Activated T-helper 2 cell treated with anti-CD3 and anti-CD28 coated beads, Interferon-gamma antibody, Interleukin-2, Interleukin-4, amounts not matched to agents 10 μg/mL and 5 μg/mL and 100 μg/mL, durations not matched to agents 14 hours and 24 hours and 36 hours (primary cell): ENCODE results near the gene ENO2. TPM values are rescaled to one million over a fixed set of nuclear protein-coding genes. Genes with fewer than 3 reads are reported as not detected.

Experiments
- DNase-seq: peaks from one replicate; pipeline ENCODE4 v3.0.0; 2021; ENCODE audit warnings: low spot score
- H3K27ac Mint-ChIP-seq: one replicate; pipeline ENCODE4 v1.8.0; 2021; ENCODE audit warnings: mixed read lengths
- H3K27me3 Mint-ChIP-seq: one replicate; pipeline ENCODE4 v1.8.0; 2021; ENCODE audit warnings: low read depth, mixed read lengths
- H3K36me3 Mint-ChIP-seq: one replicate; pipeline ENCODE4 v1.8.0; 2021; ENCODE audit warnings: low read depth, mixed read lengths
- H3K4me1 Mint-ChIP-seq: one replicate; pipeline ENCODE4 v1.8.0; 2021; ENCODE audit warnings: low read depth, mixed read lengths
- H3K4me3 Mint-ChIP-seq: one replicate; pipeline ENCODE4 v1.8.0; 2021; ENCODE audit warnings: low read depth, mild to moderate bottlenecking, moderate library complexity, mixed read lengths
- H3K9me3 Mint-ChIP-seq: one replicate; pipeline ENCODE4 v1.8.0; 2021; ENCODE audit warnings: mixed read lengths
- intact Hi-C: fragments of 100-400 bp; cut with micrococcal nuclease; formaldehyde crosslinking; loops from one replicate; pipeline ENCODE4 v1.15.1; 2023
- total RNA-seq: library from RNA; stranded (reverse); gene quantifications from 2 replicates; pipeline ENCODE4 v1.2.3, GENCODE V29; 2022

ENO2 gene
- total RNA-seq, 1 donor from 2014 or later: 235 TPM

DNA sequence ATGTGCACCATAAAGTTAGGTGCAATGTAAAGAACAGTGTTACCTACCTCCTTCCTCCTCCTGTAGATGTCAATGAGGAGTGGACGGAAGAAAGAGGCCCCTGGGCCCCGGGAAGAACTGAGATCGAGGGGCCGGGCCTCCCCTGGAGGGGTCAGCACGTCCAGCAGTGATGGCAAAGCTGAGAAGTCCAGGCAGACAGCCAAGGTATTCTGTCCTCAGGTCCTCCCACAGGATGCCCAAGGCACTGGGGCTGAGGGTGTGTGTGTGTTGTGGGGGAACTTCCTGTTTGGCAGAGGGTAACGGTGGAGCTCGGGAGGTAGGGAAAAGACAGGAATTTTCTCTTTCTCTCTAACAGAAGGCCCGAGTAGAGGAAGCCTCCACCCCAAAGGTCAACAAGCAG, 19.7 kb downstream of the ENO2 start:
- H3K4me1 Mint-ChIP-seq: peaks cover 63% of the 10 kb centered on the region
- intact Hi-C loops: no loop called here
- H3K9me3 Mint-ChIP-seq: no peaks in the 10 kb centered on the region
- H3K27ac Mint-ChIP-seq: peak overlapping the region; percentile 95
- peak overlapping the region; percentile 6 for H3K4me3 Mint-ChIP-seq
- H3K27me3 Mint-ChIP-seq: no peaks in the 10 kb centered on the region
- DNase-seq: no peak
- H3K36me3 Mint-ChIP-seq: peaks cover 48% of the 10 kb centered on the region

DNA sequence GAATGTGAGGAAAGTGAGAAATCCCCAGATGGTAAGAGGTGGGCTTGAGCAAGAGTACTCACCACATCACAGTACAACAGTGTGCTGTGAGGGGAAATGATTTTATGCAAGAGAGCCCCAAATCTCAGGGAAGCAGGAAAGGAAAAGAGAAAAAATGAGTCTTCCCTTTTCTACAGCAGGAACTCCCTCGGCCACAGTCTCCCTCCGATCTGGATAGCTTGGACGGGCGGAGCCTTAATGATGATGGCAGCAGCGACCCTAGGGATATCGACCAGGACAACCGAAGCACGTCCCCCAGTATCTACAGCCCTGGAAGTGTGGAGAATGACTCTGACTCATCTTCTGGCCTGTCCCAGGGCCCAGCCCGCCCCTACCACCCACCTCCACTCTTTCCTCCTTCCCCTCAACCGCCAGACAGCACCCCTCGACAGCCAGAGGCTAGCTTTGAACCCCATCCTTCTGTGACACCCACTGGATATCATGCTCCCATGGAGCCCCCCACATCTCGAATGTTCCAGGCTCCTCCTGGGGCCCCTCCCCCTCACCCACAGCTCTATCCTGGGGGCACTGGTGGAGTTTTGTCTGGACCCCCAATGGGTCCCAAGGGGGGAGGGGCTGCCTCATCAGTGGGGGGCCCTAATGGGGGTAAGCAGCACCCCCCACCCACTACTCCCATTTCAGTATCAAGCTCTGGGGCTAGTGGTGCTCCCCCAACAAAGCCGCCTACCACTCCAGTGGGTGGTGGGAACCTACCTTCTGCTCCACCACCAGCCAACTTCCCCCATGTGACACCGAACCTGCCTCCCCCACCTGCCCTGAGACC, 21.2 kb downstream of the ENO2 start:
- Mint-ChIP-seq H3K4me1 (peaks cover 53% of the 10 kb centered on the region), H3K9me3 (no peaks in the 10 kb centered on the region), H3K36me3 (peaks cover 59% of the 10 kb centered on the region), H3K27ac (peak overlapping the region; percentile 95), H3K4me3 (peak overlapping the region; percentile 80), H3K27me3 (no peaks in the 10 kb centered on the region)
- intact Hi-C loops: no loop called here
- DNase-seq: no peak

DNA sequence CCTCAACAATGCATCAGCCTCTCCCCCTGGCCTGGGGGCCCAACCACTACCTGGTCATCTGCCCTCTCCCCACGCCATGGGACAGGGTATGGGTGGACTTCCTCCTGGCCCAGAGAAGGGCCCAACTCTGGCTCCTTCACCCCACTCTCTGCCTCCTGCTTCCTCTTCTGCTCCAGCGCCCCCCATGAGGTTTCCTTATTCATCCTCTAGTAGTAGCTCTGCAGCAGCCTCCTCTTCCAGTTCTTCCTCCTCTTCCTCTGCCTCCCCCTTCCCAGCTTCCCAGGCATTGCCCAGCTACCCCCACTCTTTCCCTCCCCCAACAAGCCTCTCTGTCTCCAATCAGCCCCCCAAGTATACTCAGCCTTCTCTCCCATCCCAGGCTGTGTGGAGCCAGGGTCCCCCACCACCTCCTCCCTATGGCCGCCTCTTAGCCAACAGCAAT, 21.8 kb downstream of the ENO2 start:
- H3K27me3 Mint-ChIP-seq: no peaks in the 10 kb centered on the region
- H3K27ac Mint-ChIP-seq: peak overlapping the region; percentile 95
- DNase-seq: no peak
- peaks cover 48% of the 10 kb centered on the region for H3K4me1 Mint-ChIP-seq
- peaks cover 58% of the 10 kb centered on the region for H3K36me3 Mint-ChIP-seq
- peak overlapping the region; percentile 80 for H3K4me3 Mint-ChIP-seq
- intact Hi-C loops: no loop called here
- no peaks in the 10 kb centered on the region for H3K9me3 Mint-ChIP-seq

DNA sequence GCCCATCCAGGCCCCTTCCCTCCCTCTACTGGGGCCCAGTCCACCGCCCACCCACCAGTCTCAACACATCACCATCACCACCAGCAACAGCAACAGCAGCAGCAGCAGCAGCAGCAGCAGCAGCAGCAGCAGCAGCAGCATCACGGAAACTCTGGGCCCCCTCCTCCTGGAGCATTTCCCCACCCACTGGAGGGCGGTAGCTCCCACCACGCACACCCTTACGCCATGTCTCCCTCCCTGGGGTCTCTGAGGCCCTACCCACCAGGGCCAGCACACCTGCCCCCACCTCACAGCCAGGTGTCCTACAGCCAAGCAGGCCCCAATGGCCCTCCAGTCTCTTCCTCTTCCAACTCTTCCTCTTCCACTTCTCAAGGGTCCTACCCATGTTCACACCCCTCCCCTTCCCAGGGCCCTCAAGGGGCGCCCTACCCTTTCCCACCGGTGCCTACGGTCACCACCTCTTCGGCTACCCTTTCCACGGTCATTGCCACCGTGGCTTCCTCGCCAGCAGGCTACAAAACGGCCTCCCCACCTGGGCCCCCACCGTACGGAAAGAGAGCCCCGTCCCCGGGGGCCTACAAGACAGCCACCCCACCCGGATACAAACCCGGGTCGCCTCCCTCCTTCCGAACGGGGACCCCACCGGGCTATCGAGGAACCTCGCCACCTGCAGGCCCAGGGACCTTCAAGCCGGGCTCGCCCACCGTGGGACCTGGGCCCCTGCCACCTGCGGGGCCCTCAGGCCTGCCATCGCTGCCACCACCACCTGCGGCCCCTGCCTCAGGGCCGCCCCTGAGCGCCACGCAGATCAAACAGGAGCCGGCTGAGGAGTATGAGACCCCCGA, 22.5 kb downstream of the ENO2 start:
- H3K9me3 Mint-ChIP-seq: no peaks in the 10 kb centered on the region
- H3K36me3 Mint-ChIP-seq: peaks cover 60% of the 10 kb centered on the region
- H3K27ac Mint-ChIP-seq: peak overlapping the region; percentile 95
- peak overlapping the region; percentile 80 for H3K4me3 Mint-ChIP-seq
- DNase-seq: peak; percentile 65
- H3K27me3 Mint-ChIP-seq: no peaks in the 10 kb centered on the region
- peaks cover 48% of the 10 kb centered on the region for H3K4me1 Mint-ChIP-seq
- intact Hi-C loops: no loop called here

DNA sequence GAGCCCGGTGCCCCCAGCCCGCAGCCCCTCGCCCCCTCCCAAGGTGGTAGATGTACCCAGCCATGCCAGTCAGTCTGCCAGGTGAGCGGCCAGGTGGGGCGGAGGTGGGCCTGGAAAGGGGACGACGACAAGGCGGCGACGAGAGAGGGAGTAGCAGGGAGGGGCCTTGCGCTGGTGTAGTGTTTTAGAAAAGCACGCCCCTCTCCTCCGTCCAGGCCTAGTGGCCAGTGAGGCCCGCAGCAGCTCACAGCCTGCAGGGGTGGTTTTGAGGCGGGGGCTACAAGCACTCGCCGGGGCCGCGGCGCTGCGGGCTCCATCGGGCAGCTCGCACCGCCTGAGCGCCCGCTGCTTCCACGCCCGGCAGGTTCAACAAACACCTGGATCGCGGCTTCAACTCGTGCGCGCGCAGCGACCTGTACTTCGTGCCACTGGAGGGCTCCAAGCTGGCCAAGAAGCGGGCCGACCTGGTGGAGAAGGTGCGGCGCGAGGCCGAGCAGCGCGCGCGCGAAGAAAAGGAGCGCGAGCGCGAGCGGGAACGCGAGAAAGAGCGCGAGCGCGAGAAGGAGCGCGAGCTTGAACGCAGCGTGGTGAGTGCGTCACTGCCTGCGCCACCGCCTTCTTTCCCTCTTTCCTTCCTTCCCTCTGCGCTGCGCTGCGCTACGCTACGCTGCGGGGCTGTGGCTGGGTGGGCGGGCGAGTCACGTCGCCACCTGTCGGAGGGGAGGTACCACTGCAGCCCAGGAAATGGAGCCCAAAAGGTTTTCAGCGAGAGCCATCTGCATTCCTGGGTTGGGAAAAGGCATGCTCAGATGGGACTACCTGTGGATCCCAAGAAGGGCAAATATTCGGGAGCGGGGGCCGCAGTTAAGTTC, 23.3 kb downstream of the ENO2 start:
- peak; percentile 93 for DNase-seq
- Mint-ChIP-seq H3K9me3 (no peaks in the 10 kb centered on the region), H3K4me1 (peaks cover 44% of the 10 kb centered on the region), H3K4me3 (peak overlapping the region; percentile 80), H3K27me3 (no peaks in the 10 kb centered on the region), H3K27ac (peak overlapping the region; percentile 95), H3K36me3 (peaks cover 66% of the 10 kb centered on the region)
- intact Hi-C loops: loop anchor here (1.0 kb wide), 1 partner anchor 13 kb away; no protein-coding TSS in a partner anchor

DNA sequence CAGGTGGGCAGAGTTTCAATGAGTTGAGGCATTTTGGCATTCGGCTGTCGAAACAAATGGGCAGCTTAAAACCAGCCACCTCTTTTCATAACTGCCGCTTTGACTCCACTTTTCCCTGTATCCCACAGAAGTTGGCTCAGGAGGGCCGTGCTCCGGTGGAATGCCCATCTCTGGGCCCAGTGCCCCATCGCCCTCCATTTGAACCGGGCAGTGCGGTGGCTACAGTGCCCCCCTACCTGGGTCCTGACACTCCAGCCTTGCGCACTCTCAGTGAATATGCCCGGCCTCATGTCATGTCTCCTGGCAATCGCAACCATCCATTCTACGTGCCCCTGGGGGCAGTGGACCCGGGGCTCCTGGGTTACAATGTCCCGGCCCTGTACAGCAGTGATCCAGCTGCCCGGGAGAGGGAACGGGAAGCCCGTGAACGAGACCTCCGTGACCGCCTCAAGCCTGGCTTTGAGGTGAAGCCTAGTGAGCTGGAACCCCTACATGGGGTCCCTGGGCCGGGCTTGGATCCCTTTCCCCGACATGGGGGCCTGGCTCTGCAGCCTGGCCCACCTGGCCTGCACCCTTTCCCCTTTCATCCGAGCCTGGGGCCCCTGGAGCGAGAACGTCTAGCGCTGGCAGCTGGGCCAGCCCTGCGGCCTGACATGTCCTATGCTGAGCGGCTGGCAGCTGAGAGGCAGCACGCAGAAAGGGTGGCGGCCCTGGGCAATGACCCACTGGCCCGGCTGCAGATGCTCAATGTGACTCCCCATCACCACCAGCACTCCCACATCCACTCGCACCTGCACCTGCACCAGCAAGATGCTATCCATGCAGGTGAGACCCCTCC, 24.2 kb downstream of the ENO2 start:
- Mint-ChIP-seq H3K4me3 (peak overlapping the region; percentile 80), H3K36me3 (peaks cover 60% of the 10 kb centered on the region), H3K27me3 (no peaks in the 10 kb centered on the region), H3K4me1 (peaks cover 41% of the 10 kb centered on the region), H3K27ac (peak overlapping the region; percentile 95), H3K9me3 (no peaks in the 10 kb centered on the region)
- intact Hi-C loops: loop anchor here (1.0 kb wide), 1 partner anchor 14 kb away; no protein-coding TSS in a partner anchor
- no peak for DNase-seq

DNA sequence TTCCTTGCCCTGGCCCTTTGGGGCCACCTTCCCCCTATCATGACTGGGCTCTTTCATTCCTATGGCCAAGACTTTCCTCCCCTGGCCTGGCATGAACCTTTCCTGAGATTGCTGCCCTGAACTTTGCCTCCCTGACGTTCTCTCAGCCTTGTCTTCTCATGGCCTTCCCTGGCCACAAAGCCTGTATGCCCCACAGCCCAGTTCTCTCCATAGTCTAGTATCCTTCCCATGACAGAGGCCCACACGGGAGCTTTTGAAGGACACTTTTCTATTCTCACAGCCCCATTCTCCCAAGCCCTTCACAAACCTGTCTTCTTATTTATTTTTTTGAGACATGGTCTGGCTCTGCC, 24.8 kb downstream of the ENO2 start:
- Mint-ChIP-seq H3K36me3 (peaks cover 55% of the 10 kb centered on the region), H3K4me1 (peaks cover 38% of the 10 kb centered on the region)
- intact Hi-C loops: no loop called here

DNA sequence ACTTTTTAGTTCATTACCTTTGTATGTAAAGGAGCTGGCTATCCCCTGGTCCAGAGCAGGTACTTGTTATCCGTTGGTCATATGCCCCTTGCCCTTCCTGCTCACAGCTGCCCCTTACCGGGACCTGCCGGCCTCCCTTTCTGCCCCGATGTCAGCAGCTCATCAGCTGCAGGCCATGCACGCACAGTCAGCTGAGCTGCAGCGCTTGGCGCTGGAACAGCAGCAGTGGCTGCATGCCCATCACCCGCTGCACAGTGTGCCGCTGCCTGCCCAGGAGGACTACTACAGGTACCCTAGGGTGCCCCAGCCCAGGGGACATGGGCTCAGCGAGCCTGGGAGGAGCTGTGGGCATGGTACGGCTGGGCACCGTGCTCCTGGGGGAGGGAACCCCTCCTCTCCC, 26.9 kb downstream of the ENO2 start:
- no peak for DNase-seq
- Mint-ChIP-seq H3K27me3 (no peaks in the 10 kb centered on the region), H3K4me1 (peaks cover 37% of the 10 kb centered on the region), H3K9me3 (no peaks in the 10 kb centered on the region), H3K27ac (peak overlapping the region; percentile 63), H3K36me3 (peaks cover 39% of the 10 kb centered on the region), H3K4me3 (no peak overlapping the region)
- intact Hi-C loops: loop anchor here (5.0 to 10.0 kb wide), 3 partner anchors 76 to 1054 kb away; partner anchors contain the start of genes C1RL and LPCAT3

More for the DNA sequence above, 24.8 kb downstream of the ENO2 start:
- H3K4me3 Mint-ChIP-seq: peak overlapping the region; percentile 56
- DNase-seq: no peak
- no peaks in the 10 kb centered on the region for H3K9me3 Mint-ChIP-seq
- no peaks in the 10 kb centered on the region for H3K27me3 Mint-ChIP-seq
- peak overlapping the region; percentile 51 for H3K27ac Mint-ChIP-seq

DNA sequence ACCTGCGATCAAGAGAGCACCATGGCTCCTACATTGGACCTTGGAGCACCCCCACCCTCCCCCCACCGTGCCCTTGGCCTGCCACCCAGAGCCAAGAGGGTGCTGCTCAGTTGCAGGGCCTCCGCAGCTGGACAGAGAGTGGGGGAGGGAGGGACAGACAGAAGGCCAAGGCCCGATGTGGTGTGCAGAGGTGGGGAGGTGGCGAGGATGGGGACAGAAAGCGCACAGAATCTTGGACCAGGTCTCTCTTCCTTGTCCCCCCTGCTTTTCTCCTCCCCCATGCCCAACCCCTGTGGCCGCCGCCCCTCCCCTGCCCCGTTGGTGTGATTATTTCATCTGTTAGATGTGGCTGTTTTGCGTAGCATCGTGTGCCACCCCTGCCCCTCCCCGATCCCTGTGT, 27.4 kb downstream of the ENO2 start:
- intact Hi-C loops: loop anchor here (5.0 to 10.0 kb wide), 3 partner anchors 76 to 1053 kb away; partner anchors contain the start of genes C1RL and LPCAT3
- Mint-ChIP-seq H3K9me3 (no peaks in the 10 kb centered on the region), H3K4me3 (no peak overlapping the region), H3K36me3 (peaks cover 35% of the 10 kb centered on the region), H3K27me3 (no peaks in the 10 kb centered on the region), H3K27ac (no peak overlapping the region), H3K4me1 (peaks cover 34% of the 10 kb centered on the region)
- DNase-seq: no peak

DNA sequence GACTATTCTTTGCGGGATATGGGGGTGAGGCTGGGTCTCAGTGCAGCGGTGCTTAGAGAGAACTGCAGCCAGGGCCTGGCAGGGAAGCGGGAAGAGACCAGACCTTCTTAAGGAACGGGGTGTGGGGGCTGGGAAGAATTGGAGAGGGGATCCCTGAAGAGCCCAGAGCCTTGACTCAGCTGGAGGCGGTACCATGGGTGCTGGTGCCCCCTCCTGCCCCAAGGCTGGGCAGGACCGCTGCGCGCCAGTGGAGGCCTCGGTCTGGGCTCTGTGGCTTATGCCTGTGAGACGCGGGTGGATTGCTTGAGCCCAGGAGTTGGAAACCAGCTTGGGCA, 27.9 kb downstream of the ENO2 start:
- Mint-ChIP-seq H3K9me3 (no peaks in the 10 kb centered on the region), H3K4me3 (no peak overlapping the region), H3K27ac (peak overlapping the region; percentile 99), H3K4me1 (peaks cover 38% of the 10 kb centered on the region), H3K36me3 (peaks cover 37% of the 10 kb centered on the region), H3K27me3 (no peaks in the 10 kb centered on the region)
- no peak for DNase-seq
- intact Hi-C loops: loop anchor here (5.0 to 10.0 kb wide), 3 partner anchors 75 to 1053 kb away; partner anchors contain the start of genes C1RL and LPCAT3

DNA sequence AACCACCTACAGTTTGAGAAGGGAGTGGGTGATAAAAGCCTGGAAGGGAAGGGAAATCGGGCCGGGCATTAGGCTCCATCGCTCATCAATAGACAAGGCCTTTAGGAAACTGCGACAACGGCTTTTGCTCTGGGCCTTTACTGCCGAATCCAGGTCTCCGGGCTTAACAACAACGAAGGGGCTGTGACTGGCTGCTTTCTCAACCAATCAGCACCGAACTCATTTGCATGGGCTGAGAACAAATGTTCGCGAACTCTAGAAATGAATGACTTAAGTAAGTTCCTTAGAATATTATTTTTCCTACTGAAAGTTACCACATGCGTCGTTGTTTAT, 29.0 kb downstream of the ENO2 start:
- peak; percentile 76 for DNase-seq
- Mint-ChIP-seq H3K27me3 (no peaks in the 10 kb centered on the region), H3K27ac (peak overlapping the region; percentile 99), H3K36me3 (peaks cover 39% of the 10 kb centered on the region), H3K9me3 (no peaks in the 10 kb centered on the region), H3K4me1 (peaks cover 45% of the 10 kb centered on the region), H3K4me3 (peak overlapping the region; percentile 84)
- intact Hi-C loops: loop anchor here (1.0 to 10.0 kb wide), 4 partner anchors 52 to 1051 kb away; partner anchors contain the start of genes C1RL and LPCAT3
